ENCODE results near the gene KIAA0319L.

KIAA0319L gene

DNA sequence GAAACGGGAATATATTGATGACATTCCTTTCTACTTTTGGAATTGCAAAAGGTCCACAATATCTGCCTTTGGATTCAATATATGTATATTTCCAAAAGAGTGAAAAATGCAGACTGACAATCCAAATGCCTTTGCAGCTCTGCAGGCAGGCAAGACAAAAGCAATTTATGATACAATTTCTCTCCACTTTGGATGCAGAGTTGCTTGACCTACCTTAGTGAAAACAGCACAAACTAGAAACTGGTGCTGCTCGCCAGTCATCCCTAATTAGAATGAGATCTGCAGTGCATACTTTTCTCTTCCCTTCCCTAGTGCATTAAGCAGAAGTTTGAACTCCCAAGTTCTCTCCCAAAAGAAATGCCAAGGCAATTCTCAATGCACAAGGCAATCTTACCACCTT is 56.8 kb downstream of the KIAA0319L start:
- H3K4me3 ChIP-seq (replicated peaks; ENCODE audit: low read depth, low read length): no peak overlapping the region

GRCh38 chr1:35499652-35500176 is 57.5 kb downstream of the KIAA0319L start:
- no peaks in the 10 kb centered on the region for H3K27me3 ChIP-seq (replicated peaks; ENCODE audit: control insufficient read depth, insufficient read depth, low read length)
- no peak for DNase-seq (ENCODE audit: extremely low read depth, insufficient read length)
- no peak for TF ChIP-seq CTCF (IDR thresholded peaks at IDR 0.05; ENCODE audit: insufficient read depth, low read length, poor library complexity, severe bottlenecking)
- no peak overlapping the region for H3K4me3 ChIP-seq (replicated peaks; ENCODE audit: low read depth, low read length)
- no peaks in the 10 kb centered on the region for H3K36me3 ChIP-seq (ENCODE audit: control insufficient read depth, insufficient read depth, low read length)

More for the DNA sequence above, 56.8 kb downstream of the KIAA0319L start:
- DNase-seq (ENCODE audit: extremely low read depth, insufficient read length): no peak
- TF ChIP-seq CTCF (IDR thresholded peaks at IDR 0.05; ENCODE audit: insufficient read depth, low read length, poor library complexity, severe bottlenecking): no peak
- H3K27me3 ChIP-seq (replicated peaks; ENCODE audit: control insufficient read depth, insufficient read depth, low read length): no peaks in the 10 kb centered on the region
- H3K36me3 ChIP-seq (ENCODE audit: control insufficient read depth, insufficient read depth, low read length): no peaks in the 10 kb centered on the region

GRCh38 chr1:35499231-35499630 is 58.0 kb downstream of the KIAA0319L start:
- no peak overlapping the region for H3K4me3 ChIP-seq (replicated peaks; ENCODE audit: low read depth, low read length)
- no peaks in the 10 kb centered on the region for H3K27me3 ChIP-seq (replicated peaks; ENCODE audit: control insufficient read depth, insufficient read depth, low read length)
- DNase-seq (ENCODE audit: extremely low read depth, insufficient read length): no peak
- no peak for TF ChIP-seq CTCF (IDR thresholded peaks at IDR 0.05; ENCODE audit: insufficient read depth, low read length, poor library complexity, severe bottlenecking)
- no peaks in the 10 kb centered on the region for H3K36me3 ChIP-seq (ENCODE audit: control insufficient read depth, insufficient read depth, low read length)

GRCh38 chr1:35497571-35497970 is 59.6 kb downstream of the KIAA0319L start:
- Histone ChIP-seq H3K4me3 (replicated peaks; ENCODE audit: low read depth, low read length) (no peak overlapping the region), H3K27me3 (replicated peaks; ENCODE audit: control insufficient read depth, insufficient read depth, low read length) (no peaks in the 10 kb centered on the region), H3K36me3 (ENCODE audit: control insufficient read depth, insufficient read depth, low read length) (no peaks in the 10 kb centered on the region)
- DNase-seq (ENCODE audit: extremely low read depth, insufficient read length): no peak
- TF ChIP-seq CTCF (IDR thresholded peaks at IDR 0.05; ENCODE audit: insufficient read depth, low read length, poor library complexity, severe bottlenecking): no peak

DNA sequence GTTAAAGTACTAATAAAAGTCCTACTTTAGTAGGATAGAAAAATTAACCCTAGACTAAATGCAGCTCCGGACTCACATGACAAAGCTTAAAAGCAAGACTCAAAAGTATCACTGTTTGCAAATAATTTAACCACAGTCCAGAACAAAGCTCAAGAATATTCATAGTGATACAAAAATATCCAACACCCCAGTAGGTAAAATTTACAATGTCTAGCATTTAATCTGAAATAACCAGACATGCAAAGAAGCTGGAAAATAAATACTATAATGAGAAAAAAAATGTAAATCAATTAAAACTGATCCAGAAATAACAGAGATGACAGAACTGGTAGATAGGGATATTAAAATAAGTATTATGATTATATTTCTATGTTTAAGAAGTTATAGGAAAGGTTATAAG is 67.0 kb downstream of the KIAA0319L start:
- no peak overlapping the region for H3K4me3 ChIP-seq (replicated peaks; ENCODE audit: low read depth, low read length)
- DNase-seq (ENCODE audit: extremely low read depth, insufficient read length): no peak
- H3K27me3 ChIP-seq (replicated peaks; ENCODE audit: control insufficient read depth, insufficient read depth, low read length): no peaks in the 10 kb centered on the region
- TF ChIP-seq CTCF (IDR thresholded peaks at IDR 0.05; ENCODE audit: insufficient read depth, low read length, poor library complexity, severe bottlenecking): no peak
- H3K36me3 ChIP-seq (ENCODE audit: control insufficient read depth, insufficient read depth, low read length): no peaks in the 10 kb centered on the region

- TF ChIP-seq CTCF (IDR thresholded peaks at IDR 0.05; ENCODE audit: insufficient read depth, low read length, poor library complexity, severe bottlenecking): no peak
- H3K27me3 ChIP-seq (replicated peaks; ENCODE audit: control insufficient read depth, insufficient read depth, low read length): no peaks in the 10 kb centered on the region
- H3K4me3 ChIP-seq (replicated peaks; ENCODE audit: low read depth, low read length): no peak overlapping the region
- no peaks in the 10 kb centered on the region for H3K36me3 ChIP-seq (ENCODE audit: control insufficient read depth, insufficient read depth, low read length)
- DNase-seq (ENCODE audit: extremely low read depth, insufficient read length): no peak
Measured at GRCh38 chr1:35488336-35488735, 68.9 kb downstream of the KIAA0319L start.

All from GM06990 (cell line).